Ishikawa (cell line): ENCODE measurements around the gene ACSF3.

ENCODE experiments used
- CEBPB ChIP-seq: IDR thresholded peaks from 2 replicates; pipeline ENCODE4 v1.6.1; 2012
- MAX ChIP-seq: IDR thresholded peaks from 2 replicates; pipeline ENCODE4 v1.6.1; 2012
- RAD21 ChIP-seq: IDR thresholded peaks from 2 replicates; pipeline ENCODE4 v1.6.1; 2012; ENCODE audit warnings: low read depth
- TCF12 ChIP-seq: IDR thresholded peaks from 2 replicates; pipeline ENCODE4 v1.6.1; 2012; ENCODE audit warnings: low read depth

GRCh38 chr16:89172528-89173173 is 79.0 kb downstream of the ACSF3 start:
- TF ChIP-seq TCF12 = no peak
- no peak for TF ChIP-seq CEBPB
- no peak for TF ChIP-seq MAX
- TF ChIP-seq RAD21 = no peak
